ENCODE measurements around the gene NOG.
A peak's percentile ranks its signal among the peaks of the same experiment; 100 is the strongest.

DNA sequence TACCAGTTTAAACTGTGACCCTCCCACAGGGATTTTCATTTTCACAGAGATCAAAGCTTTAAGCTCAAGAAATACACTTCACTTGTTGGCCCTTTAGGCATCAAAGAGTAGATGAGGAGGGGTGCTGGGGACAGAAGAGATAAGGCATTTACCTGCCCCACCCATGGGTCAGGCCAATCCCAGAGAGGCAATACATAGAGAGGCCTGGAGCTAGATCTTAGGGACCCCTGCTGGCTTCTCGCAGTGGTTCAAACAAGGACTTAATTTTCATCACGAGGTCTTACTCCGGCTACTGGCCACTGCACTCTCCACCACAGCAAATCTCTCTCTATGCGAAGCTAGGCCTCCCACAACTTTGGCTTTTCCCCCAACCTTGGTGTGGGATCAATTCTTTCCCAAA is 46.6 kb downstream of the NOG start:
- TF ChIP-seq POLR2A (conservative IDR thresholded peaks at IDR 0.05) (no peak), CTCF (IDR thresholded peaks at IDR 0.05 in 2 of 3, conservative IDR thresholded peaks at IDR 0.05 in 1 of 3; ENCODE audit: insufficient read depth in 2 of 3, low read depth in 1 of 3, low read length in 3 of 3) (peak in 1 of 3 experiments; percentile 8; a peak in 1 of 6 replicates), ADNP (tag; IDR thresholded peaks at IDR 0.05) (no peak), SIN3A (IDR thresholded peaks at IDR 0.05; ENCODE audit: borderline replicate concordance in 2 of 2, control insufficient read depth in 1 of 2, low read depth in 2 of 2, low read length in 2 of 2) (no peak), MAFK (IDR thresholded peaks at IDR 0.05; ENCODE audit: low read length) (no peak), RBM15 (IDR thresholded peaks at IDR 0.05; ENCODE audit: insufficient read depth, low read length) (no peak)

Data from K562 (cell line).